ENCODE data around the gene PRM1. TPM values are rescaled to one million over a fixed set of nuclear protein-coding genes. Genes with fewer than 3 reads are reported as not detected.

Gene PRM1
- total and polyA plus RNA-seq, 2 of the 8 experiments (the other 6 are each of a cell fraction or from before 2014, with no cell fraction given): 0.54 to 0.82 TPM

DNA sequence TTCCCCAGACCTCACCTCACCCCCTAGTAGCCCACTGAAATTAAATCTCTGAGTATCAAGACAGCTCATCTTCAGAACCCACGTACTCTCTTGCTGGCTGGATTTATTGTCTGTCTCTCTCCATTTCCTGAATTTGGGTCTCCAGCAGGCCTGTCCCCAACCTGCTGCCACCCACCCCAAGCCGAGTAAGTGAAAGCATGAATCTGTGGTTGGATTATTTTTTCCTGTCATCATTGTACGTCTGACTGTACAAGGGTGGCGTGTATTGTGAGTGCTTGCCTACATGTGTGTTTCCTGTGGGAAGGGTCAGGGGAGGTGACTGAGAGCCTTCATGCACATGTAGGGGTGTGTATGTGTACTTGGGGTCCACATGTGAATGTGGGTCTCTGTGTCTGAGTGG, 17.4 kb downstream of the PRM1 start (continued):
- TF ChIP-seq, protein P1, sequence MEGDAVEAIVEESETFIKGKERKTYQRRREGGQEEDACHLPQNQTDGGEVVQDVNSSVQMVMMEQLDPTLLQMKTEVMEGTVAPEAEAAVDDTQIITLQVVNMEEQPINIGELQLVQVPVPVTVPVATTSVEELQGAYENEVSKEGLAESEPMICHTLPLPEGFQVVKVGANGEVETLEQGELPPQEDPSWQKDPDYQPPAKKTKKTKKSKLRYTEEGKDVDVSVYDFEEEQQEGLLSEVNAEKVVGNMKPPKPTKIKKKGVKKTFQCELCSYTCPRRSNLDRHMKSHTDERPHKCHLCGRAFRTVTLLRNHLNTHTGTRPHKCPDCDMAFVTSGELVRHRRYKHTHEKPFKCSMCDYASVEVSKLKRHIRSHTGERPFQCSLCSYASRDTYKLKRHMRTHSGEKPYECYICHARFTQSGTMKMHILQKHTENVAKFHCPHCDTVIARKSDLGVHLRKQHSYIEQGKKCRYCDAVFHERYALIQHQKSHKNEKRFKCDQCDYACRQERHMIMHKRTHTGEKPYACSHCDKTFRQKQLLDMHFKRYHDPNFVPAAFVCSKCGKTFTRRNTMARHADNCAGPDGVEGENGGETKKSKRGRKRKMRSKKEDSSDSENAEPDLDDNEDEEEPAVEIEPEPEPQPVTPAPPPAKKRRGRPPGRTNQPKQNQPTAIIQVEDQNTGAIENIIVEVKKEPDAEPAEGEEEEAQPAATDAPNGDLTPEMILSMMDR (IDR thresholded peaks at IDR 0.05; ENCODE audit: control extremely low read depth in 1 of 3, insufficient read depth in 1 of 3, low read depth in 1 of 3, low read length in 3 of 3): no peak
- TF ChIP-seq, protein P2, sequence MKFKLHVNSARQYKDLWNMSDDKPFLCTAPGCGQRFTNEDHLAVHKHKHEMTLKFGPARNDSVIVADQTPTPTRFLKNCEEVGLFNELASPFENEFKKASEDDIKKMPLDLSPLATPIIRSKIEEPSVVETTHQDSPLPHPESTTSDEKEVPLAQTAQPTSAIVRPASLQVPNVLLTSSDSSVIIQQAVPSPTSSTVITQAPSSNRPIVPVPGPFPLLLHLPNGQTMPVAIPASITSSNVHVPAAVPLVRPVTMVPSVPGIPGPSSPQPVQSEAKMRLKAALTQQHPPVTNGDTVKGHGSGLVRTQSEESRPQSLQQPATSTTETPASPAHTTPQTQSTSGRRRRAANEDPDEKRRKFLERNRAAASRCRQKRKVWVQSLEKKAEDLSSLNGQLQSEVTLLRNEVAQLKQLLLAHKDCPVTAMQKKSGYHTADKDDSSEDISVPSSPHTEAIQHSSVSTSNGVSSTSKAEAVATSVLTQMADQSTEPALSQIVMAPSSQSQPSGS (IDR thresholded peaks at IDR 0.05; ENCODE audit: low read length): no peak
- TF ChIP-seq YY1 (IDR thresholded peaks at IDR 0.05; ENCODE audit: low read depth, low read length): no peak
- no peak for TF ChIP-seq EGR1 (IDR thresholded peaks at IDR 0.05; ENCODE audit: borderline replicate concordance, low read depth, low read length)
- no peak for TF ChIP-seq SAP30 (IDR thresholded peaks at IDR 0.05; ENCODE audit: insufficient read depth, insufficient replicate concordance, low read length)
- no peak for TF ChIP-seq TCF12 (IDR thresholded peaks at IDR 0.05; ENCODE audit: low read depth, low read length)
- TF ChIP-seq MAFK (IDR thresholded peaks at IDR 0.05; ENCODE audit: low read depth, low read length): no peak
- TF ChIP-seq SP4 (IDR thresholded peaks at IDR 0.05; ENCODE audit: low read length): no peak

All from H1 (cell line).